ENCODE measurements around the gene IL4I1.
A peak's percentile ranks its signal among the peaks of the same experiment; 100 is the strongest.

- TF ChIP-seq POLR2AphosphoS5 (IDR thresholded peaks at IDR 0.05; ENCODE audit: low read depth, low read length) (no peak), POLR2A (IDR thresholded peaks at IDR 0.05; ENCODE audit: low read depth, low read length) (0 out of 2 replicates have a peak, but pooled peaks have one; percentile 15), SPI1 (IDR thresholded peaks at IDR 0.05; ENCODE audit: low read depth, low read length) (no peak), TAF1 (IDR thresholded peaks at IDR 0.05; ENCODE audit: low read depth, low read length) (no peak)
Measured at GRCh38 chr19:49884109-49884508, 12.6 kb downstream of the IL4I1 start.
